Caki2 (cell line): ENCODE data around the gene DCP1B. TPM values are rescaled to one million over a fixed set of nuclear protein-coding genes. Genes with fewer than 3 reads are reported as not detected.
A peak's percentile ranks its signal among the peaks of the same experiment; 100 is the strongest.

Experiments
- DNase-seq: peaks from one replicate; pipeline ENCODE4 v3.0.0-alpha.2; 2015; ENCODE audit warnings: low read depth
- in situ Hi-C: cut with HindIII; loops from 2 replicates; pipeline ENCODE4 v1.10.0; 2016; ENCODE audit warnings: low sequenced_read_pairs, low pct_unique_long_range_greater_than_20kb, mixed read lengths
- total RNA-seq: library from RNA; depleted of rRNA; stranded (reverse); fragments of >200 nt; shearing (Covaris generic); gene quantifications from 2 replicates; pipeline ENCODE4 v1.2.3, GENCODE V29; 2014; ENCODE audit warnings: low replicate concordance; rRNA removed

DCP1B gene
- total RNA-seq: 14.2 and 42.4 TPM in 2 replicates

- in situ Hi-C loops: no loop called here
- DNase-seq: peak; percentile 95
Measured at GRCh38 chr12:2004113-2004929, at the start of gene DCP1B. Gene DCP1B, minus strand, starts transcription at chr12:2004457. Its CDS starts 26 bp downstream, at chr12:2004431.

- DNase-seq: no peak
- in situ Hi-C loops: no loop called here
Measured at GRCh38 chr12:2053691-2054090, 49.4 kb upstream of the DCP1B start.

GRCh38 chr12:2052826-2053678, 48.8 kb upstream of the DCP1B start, which contains the start of gene CACNA1C:
Gene CACNA1C, plus strand, starts transcription at chr12:2052987. Its CDS starts 576 bp downstream, at chr12:2053563.
- peak; percentile 61 for DNase-seq
- in situ Hi-C loops: no loop called here

- in situ Hi-C loops: no loop called here
- peak; percentile 33 for DNase-seq
Measured at GRCh38 chr12:2051700-2052621, 47.7 kb upstream of the DCP1B start.

GRCh38 chr12:2049604-2050540, 45.6 kb upstream of the DCP1B start:
- DNase-seq: no peak
- in situ Hi-C loops: no loop called here

- DNase-seq: no peak
- in situ Hi-C loops: no loop called here
Measured at GRCh38 chr12:2047752-2048151, 43.5 kb upstream of the DCP1B start.

- in situ Hi-C loops: no loop called here
- DNase-seq: no peak
Measured at GRCh38 chr12:2046957-2047356, 42.7 kb upstream of the DCP1B start.

GRCh38 chr12:2044165-2044564, 39.9 kb upstream of the DCP1B start:
- in situ Hi-C loops: no loop called here

GRCh38 chr12:2043054-2043453, 38.8 kb upstream of the DCP1B start:
- DNase-seq: no peak
- in situ Hi-C loops: no loop called here

More at GRCh38 chr12:2044165-2044564, 39.9 kb upstream of the DCP1B start:
- no peak for DNase-seq

GRCh38 chr12:2039034-2039433, 34.8 kb upstream of the DCP1B start:
- DNase-seq: no peak
- in situ Hi-C loops: no loop called here

DNA sequence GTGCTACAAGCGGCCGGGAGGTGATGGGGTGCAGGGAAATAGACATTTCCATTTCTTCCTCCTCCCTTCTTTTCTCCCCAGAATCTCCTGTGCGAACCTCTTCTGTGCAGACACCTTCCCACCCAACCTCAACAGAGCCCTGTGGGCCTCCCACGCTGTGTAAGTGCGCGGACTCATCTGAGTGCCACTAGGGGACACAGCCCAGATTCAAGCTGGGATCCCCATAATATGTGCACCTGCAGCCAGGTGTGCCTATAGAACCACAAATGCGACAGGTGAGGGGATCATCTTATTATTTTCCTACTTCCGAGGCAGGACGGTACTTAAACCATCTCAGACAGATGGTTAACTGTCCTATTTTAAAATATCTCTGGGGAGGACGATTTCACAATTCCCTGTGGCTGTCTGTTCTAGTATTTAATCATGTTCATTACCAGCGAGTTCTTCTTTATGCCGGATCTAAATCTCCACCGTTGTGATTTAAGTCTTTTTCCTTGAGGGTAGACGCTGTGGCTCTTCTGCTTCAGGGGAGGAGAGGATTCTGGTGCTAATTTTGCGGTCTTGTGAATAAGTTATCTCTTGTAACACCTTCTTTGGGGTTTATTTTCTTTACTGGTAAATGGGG, 31.3 kb upstream of the DCP1B start:
- in situ Hi-C loops: no loop called here
- DNase-seq: no peak

- DNase-seq: peak; percentile 74
- in situ Hi-C loops: no loop called here
Measured at GRCh38 chr12:2034633-2035430, 30.6 kb upstream of the DCP1B start.

DNA sequence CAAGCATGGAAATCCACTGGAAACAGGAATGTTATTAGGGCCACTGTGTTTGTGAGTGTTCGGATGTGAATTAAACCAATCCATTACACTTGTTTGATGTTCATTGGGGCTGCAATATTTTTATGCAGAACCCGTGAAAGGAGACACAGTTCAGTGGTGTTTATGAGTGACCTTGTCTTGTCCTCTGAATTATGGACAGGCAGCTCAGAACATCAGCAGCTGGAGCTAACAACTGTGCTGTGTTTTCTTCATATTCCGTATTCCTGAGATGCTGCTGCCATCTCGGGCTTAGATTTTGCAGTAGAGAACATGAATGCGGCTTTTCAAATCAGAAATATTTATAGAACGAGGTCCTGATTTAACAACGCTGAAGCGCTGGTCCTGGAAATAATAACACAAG, 28.2 kb upstream of the DCP1B start:
- DNase-seq: no peak
- in situ Hi-C loops: no loop called here

DNA sequence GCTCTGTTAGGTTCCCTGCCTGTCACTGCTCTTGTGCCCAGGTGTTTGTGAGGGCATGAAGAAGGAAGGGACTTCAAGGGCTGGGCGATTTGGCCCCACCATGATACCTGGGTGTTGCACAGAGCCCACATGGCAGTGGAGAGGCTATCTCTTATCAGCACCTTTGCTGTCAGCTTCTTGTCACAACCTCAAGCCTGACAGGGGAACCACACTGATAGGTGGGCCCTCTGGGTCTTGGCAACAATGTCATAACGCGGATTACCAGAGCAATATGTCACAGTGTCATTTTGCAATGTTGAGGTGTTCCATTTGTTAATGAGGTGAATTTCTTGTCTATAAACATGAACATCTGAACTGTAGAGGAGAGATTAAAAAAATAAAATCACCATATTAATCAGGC, 25.6 kb upstream of the DCP1B start:
- in situ Hi-C loops: no loop called here
- DNase-seq: no peak

- DNase-seq: no peak
- in situ Hi-C loops: no loop called here
Measured at GRCh38 chr12:2027351-2027750, 23.1 kb upstream of the DCP1B start.

DNA sequence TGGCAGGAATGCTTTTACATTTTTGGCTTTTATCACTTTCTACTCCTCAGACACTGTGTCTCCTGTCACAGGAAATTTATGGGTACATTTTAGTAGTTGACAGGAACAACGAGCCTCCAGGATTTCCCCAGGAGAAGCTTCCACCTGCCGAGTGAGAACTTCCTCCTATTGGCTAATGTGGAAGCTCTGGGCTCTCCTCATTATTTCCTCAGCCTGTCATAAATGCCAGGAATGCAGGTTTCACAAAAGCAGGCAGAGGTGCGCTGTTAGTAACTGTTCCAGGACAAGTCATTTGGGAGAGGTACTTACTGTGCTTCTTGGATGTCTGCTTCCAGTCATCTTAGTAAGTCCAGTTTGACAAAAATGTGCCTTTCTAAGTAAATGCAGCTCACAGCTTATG, 19.1 kb upstream of the DCP1B start:
- DNase-seq: no peak
- in situ Hi-C loops: no loop called here
